GM19035 (cell line): ENCODE measurements around the gene MAGEB6.
"Not testable (repeated sequence)": the region's sequence is repeated elsewhere in the genome, so short reads cannot be mapped to it uniquely, and the experiment has no call there.

Experiments used
- ATAC-seq: cut with Tn5 transposase; IDR thresholded peaks from one replicate; pipeline ENCODE4 v1.9.1; 2021; ENCODE audit not compliant: unreplicated experiment

Gene MAGEB6

GRCh38 chrX:26192204-26192603, at the start of gene MAGEB6:
Gene MAGEB6, plus strand, starts transcription at chrX:26192440. Its CDS starts 1,407 bp downstream, at chrX:26193847.
- ATAC-seq = no peak

GRCh38 chrX:26146024-26146423, 46.2 kb upstream of the MAGEB6 start:
- ATAC-seq = no peak

- no peak for ATAC-seq
These were observed 31.9 kb upstream of the MAGEB6 start, which contains the start of gene MAGEB6B for GRCh38 chrX:26160301-26160700. Gene MAGEB6B, plus strand, starts transcription at chrX:26160601. Its CDS starts 0 bp downstream, at chrX:26160601.

- ATAC-seq = no peak
These were observed 11.3 kb downstream of the MAGEB6 start for GRCh38 chrX:26203561-26203960.

GRCh38 chrX:26204717-26205116, 12.5 kb downstream of the MAGEB6 start:
- not testable (repeated sequence) for ATAC-seq

- no peak for ATAC-seq
These were observed 15.8 kb downstream of the MAGEB6 start for GRCh38 chrX:26208012-26208411.

- no peak for ATAC-seq
These were observed 23.6 kb downstream of the MAGEB6 start, which contains the start of gene MAGEB5 for GRCh38 chrX:26215869-26216268. Gene MAGEB5, plus strand, starts transcription at chrX:26216169. Its CDS starts 1,133 bp downstream, at chrX:26217302.

- no peak for ATAC-seq
These were observed 27.1 kb downstream of the MAGEB6 start for GRCh38 chrX:26219351-26219750.

- no peak for ATAC-seq
These were observed 41.9 kb downstream of the MAGEB6 start for GRCh38 chrX:26234177-26234576.
